ENCODE results near the gene RAB30.
A peak's percentile ranks its signal among the peaks of the same experiment; 100 is the strongest.

RAB30 gene

GRCh38 chr11:83087035-83087434 lies 15.3 kb upstream of the RAB30 start:
- no peak overlapping the region for H3K27ac ChIP-seq

GRCh38 chr11:83079820-83080219 lies 8.1 kb upstream of the RAB30 start:
- no peak overlapping the region for H3K27ac ChIP-seq
- TF ChIP-seq ZFX (IDR thresholded peaks at IDR 0.05), result no peak
- TF ChIP-seq CTCF (conservative IDR thresholded peaks at IDR 0.05), result no peak

More at GRCh38 chr11:83087035-83087434, 15.3 kb upstream of the RAB30 start:
- no peak for TF ChIP-seq ZFX (IDR thresholded peaks at IDR 0.05)
- TF ChIP-seq CTCF (conservative IDR thresholded peaks at IDR 0.05), result peak; percentile 73

- no peak overlapping the region for H3K27ac ChIP-seq
- TF ChIP-seq ZFX (IDR thresholded peaks at IDR 0.05) (no peak), CTCF (conservative IDR thresholded peaks at IDR 0.05) (no peak)
Observed at GRCh38 chr11:83078269-83078668, 6.6 kb upstream of the RAB30 start.

GRCh38 chr11:83073884-83074283 lies 2.2 kb upstream of the RAB30 start:
- H3K27ac ChIP-seq, result no peak overlapping the region
- no peak for TF ChIP-seq CTCF (conservative IDR thresholded peaks at IDR 0.05)
- no peak for TF ChIP-seq ZFX (IDR thresholded peaks at IDR 0.05)

GRCh38 chr11:83073258-83073657 lies 1.6 kb upstream of the RAB30 start:
- peak overlapping the region; percentile 93; the same call in 1 of the 2 replicates for H3K27ac ChIP-seq
- TF ChIP-seq CTCF (conservative IDR thresholded peaks at IDR 0.05) (no peak), ZFX (IDR thresholded peaks at IDR 0.05) (no peak)

- TF ChIP-seq ZFX (IDR thresholded peaks at IDR 0.05), result no peak; the same call in none of the 2 replicates
- TF ChIP-seq CTCF (conservative IDR thresholded peaks at IDR 0.05), result no peak
- H3K27ac ChIP-seq, result peak overlapping the region; percentile 93
Observed at GRCh38 chr11:83072350-83073242, 899 bp upstream of the RAB30 start.

GRCh38 chr11:83070731-83071566 lies 748 bp downstream of the RAB30 start:
- H3K27ac ChIP-seq, result peak overlapping the region; percentile 93
- no peak for TF ChIP-seq ZFX (IDR thresholded peaks at IDR 0.05)
- TF ChIP-seq CTCF (conservative IDR thresholded peaks at IDR 0.05), result no peak

Data from C4-2B (cell line).